OCI-LY3 (cell line): ENCODE results near the gene SPAG5.
A peak's percentile ranks its signal among the peaks of the same experiment; 100 is the strongest.
"Not testable (repeated sequence)": the region's sequence is repeated elsewhere in the genome, so short reads cannot be mapped to it uniquely, and the experiment has no call there.

Experiments
- H2AFZ ChIP-seq: fragments of 200-600, 300-600 bp; shearing (Covaris generic); 2 replicates; pipeline ENCODE4 v1.6.0; 2014; ENCODE audit warnings: antibody characterized with exemption, low read depth, low read length
- H3K27ac ChIP-seq: fragments of 200-600, 300-600 bp; sonication (generic); 2 replicates; pipeline ENCODE4 v1.5.1; 2014; ENCODE audit warnings: mild to moderate bottlenecking, low read length, moderate library complexity, mixed read lengths
- H3K27me3 ChIP-seq: fragments of 200-600, 300-600 bp; sonication (generic); 2 replicates; pipeline ENCODE4 v1.6.1; 2014; ENCODE audit warnings: low read depth, low read length, mixed read lengths
- H3K36me3 ChIP-seq: fragments of 200-600, 300-600 bp; sonication (generic); replicated peaks from 2 replicates; pipeline ENCODE3; 2014; ENCODE audit warnings: low read depth, low read length, mixed read lengths
- H3K4me1 ChIP-seq: fragments of 300-600, 200-600 bp; sonication (generic); 2 replicates; pipeline ENCODE4 v1.6.1; 2014; ENCODE audit warnings: low read length, mixed read lengths
- H3K4me2 ChIP-seq: fragments of 200-600, 300-600 bp; sonication (generic); 2 replicates; pipeline ENCODE4 v1.6.1; 2014; ENCODE audit warnings: low read length, mixed read lengths
- H3K4me3 ChIP-seq: fragments of 300-600, 200-600 bp; sonication (generic); 2 replicates; pipeline ENCODE4 v1.5.1; 2014; ENCODE audit warnings: antibody characterized with exemption, mild to moderate bottlenecking, low read length, moderate library complexity
- H3K79me2 ChIP-seq: fragments of 300-600, 200-600 bp; shearing (Covaris generic); 2 replicates; pipeline ENCODE4 v1.6.1; 2014; ENCODE audit warnings: mild to moderate bottlenecking, low read length, mixed read lengths
- H3K9ac ChIP-seq: fragments of 300-600, 200-600 bp; shearing (Covaris generic); 2 replicates; pipeline ENCODE4 v1.6.0; 2014; ENCODE audit warnings: mild to moderate bottlenecking, low read length, moderate library complexity
- H3K9me3 ChIP-seq: fragments of 200-600, 300-600 bp; shearing (Covaris generic); 2 replicates; pipeline ENCODE4 v1.6.1; 2014; ENCODE audit warnings: low read length, mixed read lengths; ENCODE audit not compliant: insufficient read depth
- H4K20me1 ChIP-seq: fragments of 200-600, 300-600 bp; sonication (generic); 2 replicates; pipeline ENCODE4 v1.6.1; 2016; ENCODE audit warnings: low read length, mixed read lengths; ENCODE audit not compliant: insufficient read depth
- CTCF ChIP-seq: fragments of 200-600, 300-600 bp; sonication (generic); IDR thresholded peaks from 2 replicates; pipeline ENCODE4 v1.5.1; 2014; ENCODE audit warnings: antibody characterized with exemption, low read length, low read depth
- EZH2phosphoT487 ChIP-seq: fragments of 200-600 bp; shearing (Covaris generic); IDR thresholded peaks from 2 replicates; pipeline ENCODE4 v1.6.1; 2018; ENCODE audit warnings: antibody characterized with exemption, mixed run types, low read depth

SPAG5 gene

GRCh38 chr17:28577466-28577824 lies 21.4 kb downstream of the SPAG5 start:
- peak overlapping the region; percentile 76; the same call in 1 of the 2 replicates for H3K4me3 ChIP-seq
- H3K9ac ChIP-seq, result no peak overlapping the region; the same call in 1 of the 2 replicates
- peaks cover 5% of the 10 kb centered on the region; the same call in 1 of the 2 replicates for H4K20me1 ChIP-seq
- H3K27me3 ChIP-seq, result no peaks in the 10 kb centered on the region
- H3K4me1 ChIP-seq, result peaks cover 39% of the 10 kb centered on the region
- no peak for TF ChIP-seq EZH2phosphoT487
- no peak for TF ChIP-seq CTCF
- H3K79me2 ChIP-seq, result no peaks in the 10 kb centered on the region
- peaks cover 81% of the 10 kb centered on the region for H3K36me3 ChIP-seq
- peak overlapping the region; percentile 62 for H3K4me2 ChIP-seq
- H2AFZ ChIP-seq, result no peak overlapping the region
- peak overlapping the region; percentile 44 for H3K27ac ChIP-seq
- no peaks in the 10 kb centered on the region for H3K9me3 ChIP-seq

GRCh38 chr17:28576758-28577465 lies 21.9 kb downstream of the SPAG5 start, which contains the start of gene ALDOC:
Gene ALDOC, minus strand, starts transcription at chr17:28576895. Its CDS starts 1,363 bp downstream, at chr17:28575532.
- Histone ChIP-seq H3K9ac (peak within 1 kb of the TSS; percentile 48; the same call in 1 of the 2 replicates), H3K27ac (peak within 1 kb of the TSS; percentile 44)
- no peak for TF ChIP-seq EZH2phosphoT487
- no peak for TF ChIP-seq CTCF

GRCh38 chr17:28576016-28576415 lies 22.8 kb downstream of the SPAG5 start:
- not testable (repeated sequence) for H2AFZ ChIP-seq, H3K9me3 ChIP-seq, H4K20me1 ChIP-seq, H3K27me3 ChIP-seq, H3K79me2 ChIP-seq, H3K27ac ChIP-seq
- peaks cover 43% of the 10 kb centered on the region for H3K4me1 ChIP-seq
- peak overlapping the region; percentile 69 for H3K4me3 ChIP-seq
- peak overlapping the region; percentile 68 for H3K4me2 ChIP-seq
- peaks cover 73% of the 10 kb centered on the region for H3K36me3 ChIP-seq
- H3K9ac ChIP-seq, result peak overlapping the region; percentile 20; the same call in 1 of the 2 replicates

More at GRCh38 chr17:28576758-28577465, 21.9 kb downstream of the SPAG5 start, which contains the start of gene ALDOC:
- no peaks in the 10 kb centered on the region for H3K27me3 ChIP-seq
- H3K79me2 ChIP-seq, result no peaks in the 10 kb centered on the region
- 0 out of 2 replicates have a peak within 1 kb of the TSS, but pooled peaks have one; percentile 31 for H2AFZ ChIP-seq
- H3K4me1 ChIP-seq, result peaks cover 42% of the 10 kb centered on the region
- peaks cover 76% of the 10 kb centered on the region for H3K36me3 ChIP-seq
- H3K4me2 ChIP-seq, result peak within 1 kb of the TSS; percentile 68
- H3K4me3 ChIP-seq, result peak within 1 kb of the TSS; percentile 76
- no peaks in the 10 kb centered on the region for H3K9me3 ChIP-seq
- peaks cover 5% of the 10 kb centered on the region; the same call in 1 of the 2 replicates for H4K20me1 ChIP-seq

GRCh38 chr17:28575126-28575795 lies 23.6 kb downstream of the SPAG5 start:
- Histone ChIP-seq H3K9ac (no peak overlapping the region), H3K4me1 (peaks cover 39% of the 10 kb centered on the region), H3K9me3 (no peaks in the 10 kb centered on the region), H2AFZ (no peak overlapping the region), H3K4me2 (peak overlapping the region; percentile 68), H3K79me2 (peaks cover 8% of the 10 kb centered on the region), H3K4me3 (no peak overlapping the region), H3K27me3 (no peaks in the 10 kb centered on the region), H4K20me1 (0 out of 2 replicates have a peak, but pooled peaks cover 5% of the 10 kb centered on the region), H3K27ac (no peak overlapping the region), H3K36me3 (peaks cover 66% of the 10 kb centered on the region)
- TF ChIP-seq CTCF (no peak), EZH2phosphoT487 (no peak)
